ENCODE data around the gene NTN3. TPM values are rescaled to one million over a fixed set of nuclear protein-coding genes. Genes with fewer than 3 reads are reported as not detected.

The NTN3 gene
- total RNA-seq, 4 donors from 2014 or later: 0.39 TPM; not detected in 3

- TF ChIP-seq EP300 (IDR thresholded peaks at IDR 0.05) (no peak), POLR2A (IDR thresholded peaks at IDR 0.05) (no peak), CTCF (IDR thresholded peaks at IDR 0.05) (no peak)
- peaks cover 0 to 88% (median 0%) of the 10 kb centered on the region in 3 donors for H3K36me3 ChIP-seq
- H3K27ac ChIP-seq: no peak overlapping the region
- H3K4me3 ChIP-seq: no peak overlapping the region
- DNase-seq (ENCODE audit: low spot score in 2 of 2): no peak
- 93 to 95% methylated on average over 11 of the region's 11 CpGs for WGBS, 2 donors
- no peaks in the 10 kb centered on the region for H3K27me3 ChIP-seq
- H3K9me3 ChIP-seq: no peaks in the 10 kb centered on the region
- no peaks in the 10 kb centered on the region for H3K4me1 ChIP-seq
Measured at GRCh38 chr16:2447920-2448583, 23.0 kb upstream of the NTN3 start.

GRCh38 chr16:2449118-2449517 is 22.0 kb upstream of the NTN3 start:
- Histone ChIP-seq H3K9me3 (no peaks in the 10 kb centered on the region), H3K27me3 (no peaks in the 10 kb centered on the region), H3K27ac (no peak overlapping the region), H3K4me3 (no peak overlapping the region), H3K36me3 (peaks cover 0 to 92% (median 0%) of the 10 kb centered on the region in 3 donors), H3K4me1 (peaks cover 0 to under 1% (median 0%) of the 10 kb centered on the region in 4 donors)
- no peak for TF ChIP-seq POLR2A (IDR thresholded peaks at IDR 0.05)
- TF ChIP-seq CTCF (IDR thresholded peaks at IDR 0.05): no peak
- TF ChIP-seq EP300 (IDR thresholded peaks at IDR 0.05): no peak
- no peak for DNase-seq (ENCODE audit: low spot score in 2 of 2)
- WGBS, 2 donors: 95 to 97% methylated on average over 14 to 20 of the region's 25 CpGs

- Histone ChIP-seq H3K4me3 (no peak overlapping the region), H3K4me1 (peaks cover 0 to 7% (median 0%) of the 10 kb centered on the region in 4 donors), H3K36me3 (peaks cover 0 to 83% (median 0%) of the 10 kb centered on the region in 3 donors), H3K27ac (no peak overlapping the region), H3K27me3 (no peaks in the 10 kb centered on the region), H3K9me3 (no peaks in the 10 kb centered on the region)
- no peak for TF ChIP-seq POLR2A (IDR thresholded peaks at IDR 0.05)
- TF ChIP-seq CTCF (IDR thresholded peaks at IDR 0.05): no peak
- no peak for TF ChIP-seq EP300 (IDR thresholded peaks at IDR 0.05)
- no peak for DNase-seq (ENCODE audit: low spot score in 2 of 2)
- WGBS, 2 donors: 90 to 96% methylated on average over 6 to 8 of the region's 8 CpGs
Measured at GRCh38 chr16:2450535-2450934, 20.6 kb upstream of the NTN3 start.

GRCh38 chr16:2450975-2451381 is 20.1 kb upstream of the NTN3 start:
- H3K27me3 ChIP-seq: no peaks in the 10 kb centered on the region
- TF ChIP-seq EP300 (IDR thresholded peaks at IDR 0.05) (no peak), CTCF (IDR thresholded peaks at IDR 0.05) (no peak), POLR2A (IDR thresholded peaks at IDR 0.05) (no peak)
- H3K4me3 ChIP-seq: no peak overlapping the region
- no peak overlapping the region for H3K27ac ChIP-seq
- peaks cover 0 to 83% (median 0%) of the 10 kb centered on the region in 3 donors for H3K36me3 ChIP-seq
- no peaks in the 10 kb centered on the region for H3K9me3 ChIP-seq
- no peak for DNase-seq (ENCODE audit: low spot score in 2 of 2)
- peaks cover 0 to 7% (median 0%) of the 10 kb centered on the region in 4 donors for H3K4me1 ChIP-seq
- 90 to 92% methylated on average over 19 of the region's 19 CpGs for WGBS, 2 donors

DNA sequence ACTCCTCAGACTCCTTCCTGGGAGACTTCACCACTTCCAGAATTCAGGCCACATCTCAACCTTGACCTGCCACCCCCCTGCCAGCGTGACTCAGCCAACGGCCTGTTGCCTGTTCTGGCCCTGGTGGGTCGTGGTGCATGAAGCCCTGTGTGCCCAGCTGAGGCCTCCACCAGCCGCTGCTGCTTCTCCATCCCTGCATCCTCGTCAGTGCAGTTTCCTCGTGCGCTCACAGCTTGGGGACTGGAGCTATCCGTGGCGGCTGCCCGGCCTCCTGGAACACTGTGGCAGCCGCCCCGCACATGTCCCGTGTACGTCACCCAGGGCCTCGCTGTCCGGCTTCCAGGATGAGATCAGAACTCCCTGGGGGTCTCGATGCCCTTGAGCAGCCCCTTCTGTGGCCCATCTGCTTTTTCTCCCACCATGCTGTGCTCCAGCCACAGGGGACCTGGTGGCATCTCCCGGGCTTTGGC is 19.2 kb upstream of the NTN3 start:
- no peak overlapping the region for H3K27ac ChIP-seq
- TF ChIP-seq CTCF (IDR thresholded peaks at IDR 0.05) (no peak), EP300 (IDR thresholded peaks at IDR 0.05) (no peak), POLR2A (IDR thresholded peaks at IDR 0.05) (no peak)
- H3K4me3 ChIP-seq: no peak overlapping the region
- H3K4me1 ChIP-seq: peaks cover 0 to 7% (median 0%) of the 10 kb centered on the region in 4 donors
- no peaks in the 10 kb centered on the region for H3K27me3 ChIP-seq
- WGBS, 2 donors: 84 to 88% methylated on average over 16 to 18 of the region's 18 CpGs
- peaks cover 0 to 83% (median 0%) of the 10 kb centered on the region in 3 donors for H3K36me3 ChIP-seq
- no peak for DNase-seq (ENCODE audit: low spot score in 2 of 2)
- H3K9me3 ChIP-seq: no peaks in the 10 kb centered on the region

Measured in tibial nerve (tissue), 4 donors.